ENCODE measurements around the gene UPK1A. TPM values are rescaled to one million over a fixed set of nuclear protein-coding genes. Genes with fewer than 3 reads are reported as not detected.
"Not testable (repeated sequence)": the region's sequence is repeated elsewhere in the genome, so short reads cannot be mapped to it uniquely, and the experiment has no call there.

UPK1A gene
- total RNA-seq, 1 experiment from 2014 or later, result not detected

- DNase-seq (ENCODE audit: low read depth), result peak; percentile 94
These were observed 50.7 kb downstream of the UPK1A start for GRCh38 chr19:35716801-35717664.

- DNase-seq (ENCODE audit: low read depth), result no peak
These were observed 51.5 kb downstream of the UPK1A start, which contains the start of gene KMT2B for GRCh38 chr19:35717665-35718344. TSS of gene KMT2B (plus strand) at chr19:35718003. CDS start at chr19:35718019, 16 bp downstream.

DNA sequence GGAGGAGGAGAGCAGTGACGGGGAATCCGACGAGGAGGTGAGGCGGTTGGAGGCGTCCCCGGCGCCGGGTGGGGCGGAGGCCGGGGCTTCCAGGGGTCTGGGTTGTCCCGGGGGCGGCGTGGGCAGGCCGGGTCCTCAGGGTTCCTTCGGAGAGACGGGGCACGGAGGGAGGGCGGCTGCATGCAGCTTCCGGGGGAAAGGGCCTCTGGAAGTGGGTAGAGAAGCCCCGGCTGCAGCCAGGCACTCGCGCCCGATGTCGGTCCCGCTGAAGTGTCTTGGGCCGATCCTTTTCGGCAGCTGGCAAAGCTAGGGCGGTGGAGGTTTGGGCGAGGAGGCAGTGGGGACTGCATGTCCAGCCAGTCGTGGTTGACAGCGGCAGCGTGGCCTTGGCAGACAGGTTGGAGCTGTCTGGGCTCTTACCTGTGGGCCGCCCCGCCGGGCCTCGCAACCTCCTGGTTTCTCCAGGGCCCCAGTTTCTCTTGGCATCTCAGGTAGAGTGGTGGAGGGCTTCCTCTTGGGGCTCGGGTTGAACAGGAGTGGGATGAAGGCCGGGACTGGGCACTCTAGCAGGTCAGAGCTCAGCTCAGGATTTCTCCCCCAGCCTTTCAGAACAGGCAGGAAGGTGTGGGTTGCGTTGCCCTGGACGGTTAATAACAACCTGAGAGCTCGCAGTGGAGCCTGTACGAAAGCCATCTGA lies 52.2 kb downstream of the UPK1A start:
- peak; percentile 30 for DNase-seq (ENCODE audit: low read depth)

- no peak for DNase-seq (ENCODE audit: low read depth)
These were observed 53.3 kb downstream of the UPK1A start for GRCh38 chr19:35719402-35720162.

- no peak for DNase-seq (ENCODE audit: low read depth)
These were observed 53.8 kb downstream of the UPK1A start for GRCh38 chr19:35720163-35720524.

DNA sequence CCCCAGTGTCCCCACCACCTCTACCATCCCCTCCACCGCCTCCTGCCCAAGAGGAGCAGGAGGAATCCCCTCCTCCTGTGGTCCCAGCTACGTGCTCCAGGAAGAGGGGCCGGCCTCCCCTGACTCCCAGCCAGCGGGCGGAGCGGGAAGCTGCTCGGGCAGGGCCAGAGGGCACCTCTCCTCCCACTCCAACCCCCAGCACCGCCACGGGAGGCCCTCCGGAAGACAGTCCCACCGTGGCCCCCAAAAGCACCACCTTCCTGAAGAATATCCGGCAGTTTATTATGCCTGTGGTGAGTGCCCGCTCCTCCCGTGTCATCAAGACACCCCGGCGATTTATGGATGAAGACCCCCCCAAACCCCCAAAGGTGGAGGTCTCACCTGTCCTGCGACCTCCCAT lies 54.3 kb downstream of the UPK1A start:
- no peak for DNase-seq (ENCODE audit: low read depth)

DNA sequence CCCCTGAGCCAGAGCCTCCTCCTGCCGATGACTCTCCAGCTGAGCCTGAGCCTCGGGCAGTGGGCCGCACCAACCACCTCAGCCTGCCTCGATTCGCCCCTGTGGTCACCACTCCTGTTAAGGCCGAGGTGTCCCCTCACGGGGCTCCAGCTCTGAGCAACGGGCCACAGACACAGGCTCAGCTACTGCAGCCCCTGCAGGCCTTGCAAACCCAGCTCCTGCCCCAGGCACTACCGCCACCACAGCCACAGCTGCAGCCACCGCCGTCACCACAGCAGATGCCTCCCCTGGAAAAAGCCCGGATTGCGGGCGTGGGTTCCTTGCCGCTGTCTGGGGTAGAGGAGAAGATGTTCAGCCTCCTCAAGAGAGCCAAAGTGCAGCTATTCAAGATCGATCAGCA lies 55.1 kb downstream of the UPK1A start:
- DNase-seq (ENCODE audit: low read depth), result no peak

GRCh38 chr19:35722461-35722860 lies 56.1 kb downstream of the UPK1A start:
- DNase-seq (ENCODE audit: low read depth), result no peak

DNA sequence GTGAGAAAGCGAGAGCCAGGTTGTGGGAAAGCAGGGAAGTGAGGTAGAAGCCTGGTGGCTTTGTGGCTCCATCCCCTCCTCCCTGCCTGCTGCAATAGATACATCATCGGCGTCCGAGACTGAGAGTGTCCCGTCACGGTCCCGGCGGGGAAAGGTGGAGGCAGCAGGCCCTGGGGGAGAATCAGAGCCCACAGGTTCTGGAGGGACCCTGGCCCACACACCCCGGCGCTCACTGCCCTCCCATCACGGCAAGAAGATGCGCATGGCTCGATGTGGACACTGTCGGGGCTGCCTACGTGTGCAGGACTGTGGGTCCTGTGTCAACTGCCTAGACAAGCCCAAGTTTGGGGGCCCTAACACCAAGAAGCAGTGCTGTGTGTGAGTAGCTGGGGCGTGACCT lies 56.6 kb downstream of the UPK1A start:
- DNase-seq (ENCODE audit: low read depth), result no peak

GRCh38 chr19:35723671-35724070 lies 57.4 kb downstream of the UPK1A start:
- DNase-seq (ENCODE audit: low read depth), result no peak

DNA sequence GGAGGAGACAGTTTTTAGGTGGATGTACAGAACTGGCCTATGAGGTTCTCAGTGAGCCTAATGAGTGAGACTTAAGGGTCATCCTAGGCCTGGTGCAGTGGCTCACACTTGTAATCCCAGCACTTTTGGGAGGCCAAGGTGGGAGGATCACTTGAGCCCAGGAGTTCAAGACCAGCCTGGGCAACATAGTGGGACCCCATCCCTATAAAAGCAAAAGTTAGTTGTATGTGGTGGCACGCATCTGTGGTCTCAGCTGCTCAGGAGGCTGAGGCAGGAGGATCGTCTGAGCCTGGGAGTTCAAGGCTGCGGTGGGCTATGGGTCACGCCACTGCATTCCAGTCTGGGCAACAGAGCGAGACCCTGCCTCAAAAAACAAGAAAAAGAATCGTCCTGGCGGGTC lies 57.8 kb downstream of the UPK1A start:
- DNase-seq (ENCODE audit: low read depth), result not testable (repeated sequence)

- DNase-seq (ENCODE audit: low read depth), result no peak
These were observed 58.2 kb downstream of the UPK1A start for GRCh38 chr19:35724560-35724959.

GRCh38 chr19:35725216-35725861 lies 59.0 kb downstream of the UPK1A start:
- DNase-seq (ENCODE audit: low read depth), result no peak

- no peak for DNase-seq (ENCODE audit: low read depth)
These were observed 61.0 kb downstream of the UPK1A start for GRCh38 chr19:35727053-35727955.

Other genes starting within 250 kb of the UPK1A start
- not detected in 2 replicates for gene FFAR2, start 218.3 kb upstream of the UPK1A start, total RNA-seq (2014; rRNA removed; shearing (Covaris generic))
- gene KRTDAP, start 176.1 kb upstream of the UPK1A start, total RNA-seq (2014; rRNA removed; shearing (Covaris generic)), result not detected in 2 replicates
- 6.7 and 34.4 TPM in 2 replicates for gene DMKN, start 152.9 kb upstream of the UPK1A start, total RNA-seq (2014; rRNA removed; shearing (Covaris generic))
- 0.25 and 0.49 TPM in 2 replicates for gene SBSN, start 138.2 kb upstream of the UPK1A start, total RNA-seq (2014; rRNA removed; shearing (Covaris generic))
- gene GAPDHS, start 133.1 kb upstream of the UPK1A start, total RNA-seq (2014; rRNA removed; shearing (Covaris generic)), result not detected in 2 replicates
- 106 and 116 TPM in 2 replicates for gene TMEM147, start 120.9 kb upstream of the UPK1A start, total RNA-seq (2014; rRNA removed; shearing (Covaris generic))
- not detected in 2 replicates for gene ATP4A, start 102.9 kb upstream of the UPK1A start, total RNA-seq (2014; rRNA removed; shearing (Covaris generic))
- not detected in 2 replicates for gene PMIS2, start 80.3 kb upstream of the UPK1A start, total RNA-seq (2014; rRNA removed; shearing (Covaris generic))
- 9.1 and 10.1 TPM in 2 replicates for gene HAUS5, start 53.8 kb upstream of the UPK1A start, total RNA-seq (2014; rRNA removed; shearing (Covaris generic))
- gene RBM42, start 37.5 kb upstream of the UPK1A start, total RNA-seq (2014; rRNA removed; shearing (Covaris generic)), result 97.1 and 128 TPM in 2 replicates
- gene ETV2, start 24.8 kb upstream of the UPK1A start, total RNA-seq (2014; rRNA removed; shearing (Covaris generic)), result 0.54 TPM in 1 of 2 replicates, not detected in the other
- gene COX6B1, start 18.2 kb upstream of the UPK1A start, total RNA-seq (2014; rRNA removed; shearing (Covaris generic)), result 635 and 1,532 TPM in 2 replicates
- not detected in 2 replicates for gene ZBTB32, start 38.0 kb downstream of the UPK1A start, total RNA-seq (2014; rRNA removed; shearing (Covaris generic))
- gene KMT2B, start 51.5 kb downstream of the UPK1A start, total RNA-seq (2014; rRNA removed; shearing (Covaris generic)), result 4.9 and 8.8 TPM in 2 replicates
- 8.8 and 24.0 TPM in 2 replicates for gene IGFLR1, start 75.9 kb downstream of the UPK1A start, total RNA-seq (2014; rRNA removed; shearing (Covaris generic))
- gene U2AF1L4, start 78.9 kb downstream of the UPK1A start, total RNA-seq (2014; rRNA removed; shearing (Covaris generic)), result 18.0 and 24.9 TPM in 2 replicates
- gene PSENEN, start 79.1 kb downstream of the UPK1A start, total RNA-seq (2014; rRNA removed; shearing (Covaris generic)), result 90.5 and 108 TPM in 2 replicates
- gene LIN37, start 82.1 kb downstream of the UPK1A start, total RNA-seq (2014; rRNA removed; shearing (Covaris generic)), result 4.3 and 12.2 TPM in 2 replicates
- gene HSPB6, start 90.5 kb downstream of the UPK1A start, total RNA-seq (2014; rRNA removed; shearing (Covaris generic)), result 0.39 and 0.47 TPM in 2 replicates
- gene PROSER3, start 91.7 kb downstream of the UPK1A start, total RNA-seq (2014; rRNA removed; shearing (Covaris generic)), result 5.9 and 7.4 TPM in 2 replicates
- 1.5 and 4.2 TPM in 2 replicates for gene ARHGAP33, start 109.0 kb downstream of the UPK1A start, total RNA-seq (2014; rRNA removed; shearing (Covaris generic))
- not detected in 2 replicates for gene PRODH2, start 146.3 kb downstream of the UPK1A start, total RNA-seq (2014; rRNA removed; shearing (Covaris generic))
- gene NPHS1, start 186.0 kb downstream of the UPK1A start, total RNA-seq (2014; rRNA removed; shearing (Covaris generic)), result not detected in 2 replicates
- 0.07 and 0.17 TPM in 2 replicates for gene KIRREL2, start 190.4 kb downstream of the UPK1A start, total RNA-seq (2014; rRNA removed; shearing (Covaris generic))
- gene APLP1, start 202.1 kb downstream of the UPK1A start, total RNA-seq (2014; rRNA removed; shearing (Covaris generic)), result 42.4 and 51.5 TPM in 2 replicates
- gene NFKBID, start 234.0 kb downstream of the UPK1A start, total RNA-seq (2014; rRNA removed; shearing (Covaris generic)), result 0.91 and 6.1 TPM in 2 replicates
- not detected in 2 replicates for gene HCST, start 236.0 kb downstream of the UPK1A start, total RNA-seq (2014; rRNA removed; shearing (Covaris generic))
- gene TYROBP, start 241.8 kb downstream of the UPK1A start, total RNA-seq (2014; rRNA removed; shearing (Covaris generic)), result not detected in 2 replicates

Data from M059J (cell line).